NCI-H774 (cell line): ENCODE data around the gene DDX39A.

Experiments used
- DNase-seq: peaks from one replicate; lab custom pipeline; 2025; lab: John Stamatoyannopoulos, UW

Gene DDX39A

GRCh38 chr19:14363183-14364097 is 55.7 kb downstream of the DDX39A start:
- no peak for DNase-seq

GRCh38 chr19:14361824-14362223 is 57.3 kb downstream of the DDX39A start:
- no peak for DNase-seq
